Subcutaneous abdominal adipose tissue (tissue), 5 donors: ENCODE data around the gene BID.

Experiments used
- H3K27ac ChIP-seq: one replicate; pipeline ENCODE4 v1.7.0; 2013; ENCODE audit warnings: low read depth, mild to moderate bottlenecking, inconsistent platforms, low read length, moderate library complexity
- H3K27me3 ChIP-seq, 5 donors: one replicate each; pipeline ENCODE4 v1.7.0; 2013; ENCODE audit warnings: low read length in 5 of 5, inconsistent platforms in 1 of 5; ENCODE audit not compliant: control insufficient read depth in 5 of 5, insufficient read depth in 4 of 5
- H3K36me3 ChIP-seq, 5 donors: one replicate each; pipeline ENCODE4 v1.7.0; 2013; ENCODE audit warnings: low read length in 5 of 5; ENCODE audit not compliant: control insufficient read depth in 5 of 5, insufficient read depth in 5 of 5
- H3K4me1 ChIP-seq, 5 donors: one replicate each; pipeline ENCODE4 v1.7.0; 2013; ENCODE audit warnings: low read length in 5 of 5, mild to moderate bottlenecking in 3 of 5, moderate library complexity in 1 of 5; ENCODE audit not compliant: control insufficient read depth in 5 of 5, insufficient read depth in 5 of 5
- H3K4me3 ChIP-seq, 5 donors: one replicate each; pipeline ENCODE4 v1.7.0; 2013; ENCODE audit warnings: low read length in 5 of 5, low read depth in 1 of 5
- H3K9ac ChIP-seq, 5 donors: one replicate each; pipeline ENCODE4 v1.7.0; 2013; ENCODE audit warnings: low read length in 5 of 5, mild to moderate bottlenecking in 4 of 5, moderate library complexity in 3 of 5
- H3K9me3 ChIP-seq, 5 donors: one replicate each; pipeline ENCODE4 v1.7.0; 2013; ENCODE audit warnings: low read length in 5 of 5; ENCODE audit not compliant: control insufficient read depth in 5 of 5
- donor health status: healthy.
- donor health status: healthy.
- donor health status: healthy.
- donor health status: healthy.
- donor health status: healthy.

Gene BID

DNA sequence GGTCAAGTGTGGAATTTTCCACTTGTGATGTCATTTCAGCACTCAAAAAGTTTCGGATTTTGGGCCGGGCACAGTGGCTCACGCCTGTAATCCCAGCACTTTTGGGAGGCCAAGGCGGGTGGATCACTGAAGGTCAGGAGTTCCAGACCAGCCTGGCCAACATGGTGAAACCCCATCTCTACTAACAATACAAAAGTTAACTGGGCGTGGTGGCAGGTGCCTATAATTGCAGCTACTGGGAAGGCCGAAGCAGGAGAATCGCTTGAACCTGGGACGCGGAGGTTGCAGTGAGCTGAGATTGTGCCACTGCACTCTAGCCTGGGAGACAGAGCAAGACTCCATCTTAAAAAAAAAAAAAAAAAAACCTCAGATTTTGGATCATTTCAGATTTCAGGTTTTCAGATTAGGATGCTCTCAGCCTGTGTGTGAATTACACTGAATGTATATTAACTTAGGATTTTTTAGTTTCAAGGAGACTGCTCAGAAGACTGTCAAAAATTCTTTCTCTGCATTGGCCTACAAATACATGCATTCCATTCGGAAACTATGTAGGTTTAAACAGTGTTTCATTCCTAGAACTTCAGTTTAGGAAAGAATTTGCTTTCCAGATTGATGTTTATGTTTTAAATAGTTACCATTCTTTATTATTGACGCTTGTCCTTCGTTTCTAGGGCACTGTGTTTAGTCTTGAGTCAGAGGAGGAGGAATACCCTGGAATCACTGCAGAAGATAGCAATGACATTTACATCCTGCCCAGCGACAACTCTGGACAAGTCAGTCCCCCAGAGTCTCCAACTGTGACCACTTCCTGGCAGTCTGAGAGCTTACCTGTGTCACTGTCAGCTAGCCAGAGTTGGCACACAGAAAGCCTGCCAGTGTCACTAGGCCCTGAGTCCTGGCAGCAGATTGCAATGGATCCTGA, 48.0 kb downstream of the BID start:
- peaks cover 6 to 46% (median 38%) of the 10 kb centered on the region in 5 donors for H3K36me3 ChIP-seq
- no peak overlapping the region for H3K4me3 ChIP-seq
- H3K27me3 ChIP-seq = no peaks in the 10 kb centered on the region
- no peaks in the 10 kb centered on the region for H3K9me3 ChIP-seq
- no peak overlapping the region for H3K27ac ChIP-seq
- peaks cover 0 to 2% (median under 1%) of the 10 kb centered on the region in 5 donors for H3K4me1 ChIP-seq
- H3K9ac ChIP-seq = no peak overlapping the region

DNA sequence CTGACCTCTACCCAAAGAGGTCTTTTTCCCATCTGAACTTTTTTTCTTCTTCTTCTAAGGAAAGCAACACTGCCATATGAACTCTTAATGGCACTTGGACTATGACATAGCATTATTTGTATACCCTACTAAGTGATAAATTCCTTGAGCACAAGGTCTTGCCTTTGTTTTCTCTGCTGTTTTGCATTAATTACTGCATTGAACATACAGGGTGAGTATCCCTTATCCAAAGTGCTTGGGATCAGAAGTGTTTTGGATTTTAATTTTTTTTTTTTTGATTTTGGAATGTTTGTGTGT, 48.8 kb downstream of the BID start:
- Histone ChIP-seq H3K27ac (no peak overlapping the region), H3K9me3 (no peaks in the 10 kb centered on the region), H3K4me1 (peaks cover 0 to 2% (median 0%) of the 10 kb centered on the region in 5 donors), H3K27me3 (no peaks in the 10 kb centered on the region), H3K4me3 (no peak overlapping the region), H3K9ac (no peak overlapping the region), H3K36me3 (peaks cover 4 to 42% (median 34%) of the 10 kb centered on the region in 5 donors)

DNA sequence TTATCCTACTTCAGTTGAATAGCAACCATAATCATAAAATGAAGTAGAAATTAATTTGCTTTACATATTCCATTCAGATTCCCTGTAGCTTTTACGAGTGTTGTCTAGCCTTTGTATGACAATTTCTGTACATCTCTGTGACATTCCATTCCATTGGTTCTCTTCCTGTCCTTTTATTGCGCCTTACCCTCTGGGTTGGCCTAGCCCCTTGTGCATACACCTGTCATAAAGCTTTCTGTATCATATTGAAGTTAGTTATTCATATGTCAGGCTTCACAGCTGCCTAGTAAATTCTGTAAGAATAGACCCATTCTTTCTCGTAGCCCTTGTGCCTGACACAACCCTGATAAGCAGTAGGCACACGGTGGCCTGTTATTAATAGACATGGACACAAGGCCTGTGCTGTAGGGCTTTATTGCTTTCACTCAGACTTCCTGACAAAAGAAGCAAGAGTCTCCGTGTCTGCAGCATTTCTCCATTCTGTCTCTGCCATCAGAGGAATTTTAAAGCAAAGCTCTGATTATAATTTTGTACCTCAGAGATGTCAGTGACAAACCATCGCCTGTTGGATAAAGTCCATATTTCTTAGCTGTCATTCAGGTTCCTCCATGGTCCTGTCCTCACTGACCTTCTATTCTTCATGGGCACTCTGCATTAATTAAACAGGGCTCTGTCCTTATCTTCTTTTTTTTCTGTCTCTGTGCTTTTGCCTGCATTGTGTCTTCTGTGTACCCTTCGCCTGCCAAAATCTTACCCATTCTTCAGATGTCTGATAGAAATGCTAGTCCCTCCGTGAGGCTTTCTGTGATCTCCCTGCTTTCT, 49.4 kb downstream of the BID start:
- Histone ChIP-seq H3K27ac (no peak overlapping the region), H3K9ac (no peak overlapping the region)

DNA sequence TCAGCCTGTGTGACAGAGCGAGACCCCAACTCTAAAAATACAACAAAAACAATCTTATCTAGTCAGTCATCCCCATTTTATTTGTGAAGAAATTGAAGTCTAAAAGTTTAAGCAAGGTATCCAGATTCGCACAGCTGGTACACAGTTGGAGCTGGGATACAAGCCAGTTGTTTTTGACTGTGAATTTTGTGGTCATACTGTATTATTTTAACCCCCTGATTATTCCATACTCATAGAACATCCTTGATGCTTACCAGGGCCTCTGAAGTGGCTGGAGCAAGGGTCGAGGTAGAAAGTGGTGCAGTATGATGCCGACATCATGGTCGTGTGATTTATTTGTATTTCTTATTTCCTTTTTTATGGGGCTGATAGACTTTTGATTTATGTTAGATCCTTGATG, 50.0 kb downstream of the BID start:
- no peak overlapping the region for H3K27ac ChIP-seq
- no peaks in the 10 kb centered on the region for H3K9me3 ChIP-seq
- no peak overlapping the region for H3K9ac ChIP-seq
- H3K4me1 ChIP-seq = peaks cover 0 to 2% (median 0%) of the 10 kb centered on the region in 5 donors
- no peak overlapping the region for H3K4me3 ChIP-seq
- peaks cover 0 to 30% (median 22%) of the 10 kb centered on the region in 5 donors for H3K36me3 ChIP-seq
- H3K27me3 ChIP-seq = no peaks in the 10 kb centered on the region

More for the DNA sequence above, 49.4 kb downstream of the BID start:
- Histone ChIP-seq H3K27me3 (no peaks in the 10 kb centered on the region), H3K4me3 (no peak overlapping the region), H3K9me3 (no peaks in the 10 kb centered on the region), H3K4me1 (peaks cover 0 to 2% (median 0%) of the 10 kb centered on the region in 5 donors), H3K36me3 (peaks cover under 1 to 36% (median 29%) of the 10 kb centered on the region in 5 donors)

DNA sequence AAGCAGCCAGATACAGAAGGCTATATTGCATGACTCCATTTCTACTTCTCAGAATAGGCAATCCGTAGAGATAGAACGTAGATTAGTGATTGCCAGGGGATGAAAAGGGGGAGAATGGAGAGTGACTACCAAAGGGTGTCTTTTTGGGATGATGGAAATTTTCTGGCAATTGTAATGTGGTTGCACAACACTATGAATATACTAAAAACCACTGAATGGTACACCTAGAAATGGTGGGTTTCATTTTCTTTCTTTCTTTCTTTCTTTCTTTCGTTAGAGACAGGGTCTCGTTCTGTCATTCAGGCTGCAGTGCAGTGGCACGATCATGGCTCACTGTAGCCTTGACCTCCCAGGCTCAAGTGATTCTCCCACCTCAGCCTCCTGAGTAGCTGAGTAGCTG, 54.4 kb downstream of the BID start:
- H3K36me3 ChIP-seq = peaks cover 0 to 7% (median 0%) of the 10 kb centered on the region in 5 donors
- H3K27me3 ChIP-seq = no peaks in the 10 kb centered on the region
- no peak overlapping the region for H3K27ac ChIP-seq
- H3K4me1 ChIP-seq = peaks cover 0 to 4% (median 0%) of the 10 kb centered on the region in 5 donors
- no peaks in the 10 kb centered on the region for H3K9me3 ChIP-seq
- no peak overlapping the region for H3K4me3 ChIP-seq
- no peak overlapping the region for H3K9ac ChIP-seq

DNA sequence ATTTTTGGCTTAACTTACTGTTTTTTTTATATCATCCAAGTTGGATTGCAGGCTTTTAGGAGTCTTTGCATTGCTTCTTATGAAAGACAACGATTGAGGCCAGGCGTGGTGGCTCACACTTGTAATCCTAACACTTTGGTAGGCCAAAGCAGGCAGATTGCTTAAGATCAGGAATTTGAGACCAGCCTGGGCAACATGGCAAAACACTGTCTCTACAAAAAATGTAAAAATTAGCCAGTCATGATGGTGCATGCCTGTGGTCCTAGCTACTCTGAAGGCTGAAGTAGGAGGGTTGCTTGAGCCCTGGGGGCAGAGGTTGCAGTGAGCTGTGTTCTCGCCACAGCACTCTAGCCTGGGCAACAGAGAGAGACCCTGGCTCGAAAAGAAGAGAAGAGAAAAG, 56.6 kb downstream of the BID start:
- peak overlapping the region; percentile 7 for H3K27ac ChIP-seq
- H3K4me1 ChIP-seq = peaks cover 0 to 4% (median 0%) of the 10 kb centered on the region in 5 donors
- H3K9ac ChIP-seq = no peak overlapping the region
- no peaks in the 10 kb centered on the region for H3K9me3 ChIP-seq
- no peak overlapping the region for H3K4me3 ChIP-seq
- peaks cover 0 to 4% (median 0%) of the 10 kb centered on the region in 5 donors for H3K36me3 ChIP-seq
- no peaks in the 10 kb centered on the region for H3K27me3 ChIP-seq

DNA sequence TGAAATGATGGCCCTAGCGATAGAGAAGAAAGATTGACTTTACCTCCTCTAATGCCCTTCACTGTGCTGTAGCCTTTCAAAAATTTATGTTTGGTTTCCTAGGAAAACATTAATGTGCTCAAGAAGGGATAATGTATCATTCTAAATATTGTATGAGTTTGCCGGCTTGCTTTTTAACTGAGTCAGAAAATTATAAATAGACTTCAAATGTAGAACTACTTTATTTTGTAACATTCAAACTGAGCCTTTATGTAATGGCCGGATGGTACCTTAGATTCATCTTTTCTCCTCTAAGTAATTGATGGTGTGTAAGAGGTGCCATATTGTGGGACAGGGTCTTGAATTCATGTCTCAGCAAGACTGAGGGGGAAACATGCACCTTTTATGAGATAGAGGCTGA, 57.7 kb downstream of the BID start:
- Histone ChIP-seq H3K9me3 (no peaks in the 10 kb centered on the region), H3K36me3 (peaks cover 0 to 7% (median 0%) of the 10 kb centered on the region in 5 donors), H3K4me3 (no peak overlapping the region), H3K9ac (no peak overlapping the region), H3K27me3 (no peaks in the 10 kb centered on the region), H3K4me1 (peaks cover 0 to 12% (median 0%) of the 10 kb centered on the region in 5 donors), H3K27ac (no peak overlapping the region)

DNA sequence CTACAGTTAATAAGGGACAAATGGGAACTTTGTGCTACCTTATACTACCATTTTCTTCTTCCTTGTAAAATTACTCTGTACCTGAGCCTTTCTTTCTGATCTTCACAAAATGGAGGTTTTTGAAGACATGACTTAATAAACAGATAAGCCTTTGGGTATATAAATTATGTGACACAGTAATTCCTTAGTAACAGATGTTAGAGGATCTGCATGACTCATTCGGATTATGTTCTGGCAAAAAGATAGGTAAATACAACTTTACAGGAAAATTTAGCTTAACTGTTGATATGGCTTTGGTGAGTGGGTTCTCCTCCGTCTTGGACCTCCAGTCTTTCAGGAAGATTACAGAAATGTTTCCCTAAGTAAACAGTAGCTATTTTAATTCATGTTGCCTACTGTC, 61.8 kb downstream of the BID start:
- Histone ChIP-seq H3K4me1 (peaks cover 0 to 14% (median 11%) of the 10 kb centered on the region in 5 donors), H3K36me3 (peaks cover 0 to 12% (median 0%) of the 10 kb centered on the region in 5 donors), H3K4me3 (no peak overlapping the region), H3K27ac (peak overlapping the region; percentile 42), H3K9me3 (no peaks in the 10 kb centered on the region), H3K27me3 (no peaks in the 10 kb centered on the region), H3K9ac (no peak overlapping the region)

DNA sequence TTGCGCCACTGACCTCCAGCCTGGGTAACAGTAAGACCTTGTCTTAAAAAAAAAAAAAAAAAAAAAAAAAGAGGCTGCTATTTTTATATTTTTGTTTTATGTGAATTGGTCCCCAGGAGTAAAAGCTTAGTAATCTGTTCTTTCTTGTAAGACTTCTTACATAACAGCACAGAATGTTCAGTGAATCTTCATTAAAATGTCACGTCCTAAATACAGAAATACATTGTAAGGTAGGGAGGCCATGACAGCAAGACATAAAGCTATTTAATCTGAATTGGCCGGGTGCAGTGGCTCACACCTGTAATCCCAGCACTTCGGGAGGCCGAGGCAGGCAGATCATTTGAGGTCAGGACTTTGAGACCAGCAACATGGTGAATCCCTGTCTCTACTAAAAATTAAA, 64.2 kb downstream of the BID start:
- Histone ChIP-seq H3K4me3 (no peak overlapping the region), H3K9me3 (no peaks in the 10 kb centered on the region), H3K27me3 (no peaks in the 10 kb centered on the region), H3K36me3 (peaks cover 0 to 12% (median 3%) of the 10 kb centered on the region in 5 donors), H3K27ac (no peak overlapping the region), H3K4me1 (peaks cover 0 to 26% (median 18%) of the 10 kb centered on the region in 5 donors), H3K9ac (no peak overlapping the region)

DNA sequence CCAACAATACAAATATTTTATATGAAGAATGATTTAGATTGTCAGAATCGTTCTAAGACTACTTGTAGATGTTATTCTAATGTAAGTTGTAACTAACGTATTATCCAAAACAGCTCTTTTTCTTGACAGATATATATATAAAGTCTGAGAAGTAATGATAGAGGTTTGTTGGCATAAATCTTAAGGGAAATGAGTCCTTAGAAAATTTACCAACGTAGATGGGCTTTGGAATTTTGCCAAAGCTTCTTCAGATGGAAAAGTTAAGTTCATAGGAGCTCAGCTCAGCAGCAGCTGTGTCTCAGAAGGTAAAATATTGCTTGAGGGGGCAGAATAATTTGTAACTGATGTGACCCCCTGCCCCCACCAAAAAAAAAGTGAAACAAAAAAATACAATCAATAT, 66.7 kb downstream of the BID start:
- peaks cover 5 to 16% (median 7%) of the 10 kb centered on the region in 5 donors for H3K36me3 ChIP-seq
- H3K4me3 ChIP-seq = peak overlapping the region in 4 of 5 donors; percentile 37 to 53 (median 42)
- H3K27ac ChIP-seq = peak overlapping the region; percentile 78

More for the DNA sequence above, 66.7 kb downstream of the BID start:
- H3K4me1 ChIP-seq = peaks cover 0 to 25% (median 18%) of the 10 kb centered on the region in 5 donors
- no peaks in the 10 kb centered on the region for H3K9me3 ChIP-seq
- H3K27me3 ChIP-seq = no peaks in the 10 kb centered on the region
- H3K9ac ChIP-seq = peak overlapping the region in 2 of 5 donors; percentile 70 to 80
